HG02623 (cell line): ENCODE results near the gene AMIGO2.

Experiments
- ATAC-seq: cut with Tn5 transposase; IDR thresholded peaks from one replicate; pipeline ENCODE4 v1.9.1; 2021; ENCODE audit warnings: moderate library complexity; ENCODE audit not compliant: unreplicated experiment

Gene AMIGO2

DNA sequence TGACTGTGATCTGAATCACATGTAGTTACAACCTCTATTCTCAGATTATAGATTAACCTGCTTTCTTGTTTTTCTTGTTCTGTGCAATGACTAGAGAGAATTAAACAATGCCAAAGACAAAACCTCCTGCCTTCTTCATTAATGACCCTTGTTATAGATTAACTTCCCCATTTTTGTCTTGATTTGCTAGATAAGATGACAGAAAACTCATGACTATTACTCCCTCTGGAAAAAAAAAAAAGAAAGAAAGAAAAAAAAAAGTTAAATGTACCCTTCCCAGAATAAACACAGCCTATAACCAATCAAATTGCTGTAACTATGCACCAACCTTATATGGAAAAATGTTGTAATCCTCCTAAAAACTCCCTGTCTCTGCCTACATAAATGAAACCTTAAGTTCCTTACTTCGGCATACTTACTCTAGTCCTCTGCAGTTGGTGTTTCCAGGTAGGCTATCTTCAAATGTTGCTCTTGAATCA is 41.5 kb downstream of the AMIGO2 start:
- ATAC-seq, result no peak

DNA sequence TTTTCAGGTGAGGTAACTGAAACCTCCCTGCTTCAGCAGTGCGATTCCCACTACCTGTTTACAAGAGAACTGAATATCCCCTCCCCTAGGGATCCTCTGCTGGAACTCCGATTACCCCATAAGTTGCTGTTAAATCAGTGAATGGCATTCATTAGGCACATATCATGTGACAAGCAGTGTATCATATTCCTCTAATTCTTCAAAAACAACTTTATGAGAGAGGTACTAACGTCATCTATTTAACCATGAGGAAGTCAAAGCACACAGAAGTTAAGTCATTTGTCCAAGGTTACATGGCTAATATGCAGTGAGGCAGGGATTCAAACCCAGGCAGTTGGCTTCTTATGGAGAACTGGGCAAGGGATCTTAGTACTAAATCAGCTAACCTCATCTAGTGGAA is 44.3 kb downstream of the AMIGO2 start:
- no peak for ATAC-seq

DNA sequence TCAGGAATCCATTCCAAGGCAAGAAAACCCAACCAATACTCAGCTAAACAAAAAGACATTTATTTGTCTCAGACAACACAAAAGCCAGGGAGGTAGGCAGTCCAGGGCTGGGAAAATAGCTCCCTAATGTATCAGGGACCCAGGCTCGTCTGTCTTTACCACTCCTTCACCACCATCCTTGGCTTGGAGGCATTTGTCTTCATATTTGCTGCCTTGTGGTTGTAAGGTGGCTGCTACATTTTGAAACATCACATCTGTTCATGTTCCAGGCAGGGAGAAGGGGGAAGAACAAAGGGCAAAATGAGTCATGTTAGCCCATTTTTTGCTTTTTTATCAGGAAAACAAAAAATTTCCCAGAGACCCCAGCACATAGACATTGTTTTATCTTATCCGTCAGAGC is 45.1 kb downstream of the AMIGO2 start:
- no peak for ATAC-seq

DNA sequence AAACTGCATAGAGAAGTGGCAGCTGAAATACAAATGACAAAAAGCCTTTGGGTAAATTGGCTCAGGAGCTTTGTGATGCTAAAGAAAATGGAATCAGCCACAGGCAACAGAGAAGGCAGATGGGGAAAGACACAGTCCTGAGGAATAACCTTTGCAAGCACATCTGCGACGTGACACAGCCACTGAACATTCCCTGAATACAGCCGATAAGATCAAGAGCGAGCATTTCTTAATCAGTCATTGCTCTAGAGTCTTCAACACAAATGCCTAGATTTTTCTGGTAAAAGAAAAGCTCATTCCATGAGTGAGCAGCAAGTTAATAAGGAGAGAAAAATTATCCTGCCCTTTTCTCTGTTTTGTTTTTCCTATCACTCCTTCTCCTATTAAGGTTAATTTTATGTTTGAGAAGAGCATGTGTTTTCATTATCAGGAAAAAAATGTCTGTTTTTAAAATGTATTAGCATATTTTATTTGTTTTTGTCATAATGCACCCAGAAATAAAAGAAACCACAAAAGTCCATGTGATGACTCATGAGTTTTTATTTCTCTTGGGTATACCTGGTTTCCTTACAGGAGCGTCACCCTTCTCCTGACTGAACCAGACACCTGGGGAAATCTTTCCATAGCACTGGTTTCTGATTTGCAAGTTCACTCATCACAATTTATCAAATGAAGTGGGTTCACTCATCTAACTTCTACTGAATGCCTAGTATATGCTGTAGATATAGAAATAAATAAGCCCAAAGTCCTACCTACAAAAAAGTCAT is 45.8 kb downstream of the AMIGO2 start:
- no peak for ATAC-seq

DNA sequence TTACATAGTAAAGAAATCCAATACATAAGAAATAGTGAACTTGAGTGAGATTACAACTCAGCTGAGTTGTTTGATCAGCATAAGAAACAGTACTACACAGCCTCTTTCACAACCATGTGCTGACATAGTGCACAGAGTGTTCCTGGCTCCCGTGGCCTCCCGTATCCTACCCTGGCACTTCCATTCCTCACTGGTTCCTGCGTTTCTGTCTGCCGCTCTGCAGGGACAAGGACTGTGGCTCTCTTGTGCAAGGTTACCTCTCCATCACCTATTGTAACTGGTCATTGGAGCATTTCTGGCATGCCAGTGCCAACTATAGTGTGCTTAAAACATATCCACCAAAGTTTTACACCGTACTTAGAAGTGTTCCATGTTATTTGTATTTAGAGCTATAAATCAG is 46.7 kb downstream of the AMIGO2 start:
- ATAC-seq, result no peak

DNA sequence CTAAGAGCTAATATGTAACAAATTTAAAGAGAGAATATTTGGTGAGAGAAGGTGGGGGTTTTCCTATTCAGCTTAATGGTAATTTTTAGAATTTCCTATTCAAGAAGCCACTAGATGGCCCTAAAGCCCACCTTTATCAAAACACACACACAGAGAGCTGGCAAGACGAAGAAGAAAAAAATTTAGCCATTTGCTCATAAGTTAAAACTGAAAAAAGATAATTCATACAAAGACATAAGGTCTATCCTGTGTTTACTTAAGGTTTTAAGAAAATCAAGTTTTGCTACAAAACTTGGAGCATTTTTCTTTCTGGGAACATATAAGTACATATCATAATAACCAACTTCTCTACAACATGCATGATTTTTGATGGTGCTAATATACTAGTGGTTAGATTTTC is 47.1 kb downstream of the AMIGO2 start:
- ATAC-seq, result no peak

DNA sequence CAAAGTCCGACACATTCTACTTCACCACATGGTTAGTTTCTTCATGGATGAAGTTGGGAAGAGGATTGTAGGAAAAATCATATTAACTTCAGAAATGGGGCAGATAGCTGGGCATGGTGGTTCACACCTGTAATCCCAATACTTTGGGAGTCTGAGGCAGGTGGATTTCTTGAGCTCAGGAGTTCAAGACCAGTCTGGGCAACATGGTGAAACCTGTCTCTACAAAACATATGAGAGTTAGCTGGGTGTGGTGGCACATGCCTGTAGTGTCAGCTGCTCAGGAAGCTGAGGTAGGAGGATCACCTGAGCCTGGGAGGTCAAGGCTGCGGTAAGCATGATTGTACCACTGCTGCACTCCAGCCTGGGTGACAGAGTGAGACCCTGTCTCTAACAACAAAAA is 49.9 kb downstream of the AMIGO2 start:
- no peak for ATAC-seq

DNA sequence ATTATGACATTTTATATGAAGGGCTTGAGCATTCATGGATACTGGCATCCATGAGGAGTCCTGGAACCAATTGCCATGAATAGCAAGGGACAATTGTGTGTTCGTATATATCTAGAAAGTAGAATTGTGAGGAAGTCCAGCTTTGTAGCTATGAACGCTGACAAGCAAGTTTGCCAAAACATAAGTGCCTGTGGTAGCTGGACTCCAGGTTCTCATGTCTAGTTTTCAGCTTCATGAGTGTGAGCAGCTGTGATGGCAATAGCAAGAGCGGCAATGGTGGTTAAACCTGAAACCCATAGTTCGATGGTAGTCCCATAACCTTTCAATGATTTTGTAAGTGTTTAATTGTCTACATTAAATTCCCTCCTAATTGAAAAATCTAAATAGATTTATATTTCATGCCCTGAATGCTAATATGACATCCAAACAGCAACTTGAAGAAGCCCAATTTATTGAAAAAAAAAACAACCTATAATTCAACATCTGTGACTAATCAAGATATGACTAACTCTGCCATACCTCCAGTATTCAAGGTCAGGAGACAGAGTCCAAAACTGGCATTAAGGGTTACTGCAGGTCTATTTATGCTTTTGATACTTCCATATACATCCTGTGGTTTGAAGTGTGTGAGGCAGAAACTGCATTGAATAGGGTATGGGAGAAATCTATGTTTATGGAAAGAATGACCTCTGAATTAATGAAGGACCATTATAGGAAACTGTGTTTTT is 50.6 kb downstream of the AMIGO2 start:
- ATAC-seq, result no peak

DNA sequence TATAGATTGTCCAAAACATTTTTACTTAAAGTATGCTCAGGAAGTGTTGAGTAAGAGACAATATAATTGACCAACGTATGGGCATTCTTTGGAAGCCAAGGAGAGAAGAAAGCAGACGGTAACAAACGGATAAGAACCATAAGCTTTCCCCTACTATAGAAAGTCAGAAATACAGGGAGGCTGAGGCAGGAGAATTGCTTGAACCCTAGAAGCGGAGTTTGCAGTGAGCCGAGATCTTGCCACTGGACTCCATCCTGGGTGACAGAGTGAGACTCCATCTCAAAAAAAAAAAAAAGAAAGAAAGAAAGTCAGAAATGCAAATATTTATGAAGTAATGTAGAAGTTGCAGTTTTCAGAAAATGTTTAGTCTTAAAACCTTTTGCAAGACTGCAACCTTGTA is 51.6 kb downstream of the AMIGO2 start:
- no peak for ATAC-seq
